HG02884 (cell line): Measurements from ENCODE around the gene TMCC3.
"Not testable (repeated sequence)": the region's sequence is repeated elsewhere in the genome, so short reads cannot be mapped to it uniquely, and the experiment has no call there.

Experiments used
- ATAC-seq: cut with Tn5 transposase; IDR thresholded peaks from one replicate; pipeline ENCODE4 v1.9.1; 2021; ENCODE audit warnings: mild to moderate bottlenecking, moderate library complexity; ENCODE audit not compliant: unreplicated experiment

The TMCC3 gene

GRCh38 chr12:94575024-94575423 lies 75.3 kb downstream of the TMCC3 start:
- no peak for ATAC-seq

- no peak for ATAC-seq
Measured at GRCh38 chr12:94571556-94571955, 78.8 kb downstream of the TMCC3 start.

GRCh38 chr12:94570161-94570560 lies 80.2 kb downstream of the TMCC3 start:
- no peak for ATAC-seq

GRCh38 chr12:94567761-94568160 lies 82.6 kb downstream of the TMCC3 start:
- no peak for ATAC-seq

GRCh38 chr12:94566345-94566744 lies 84.0 kb downstream of the TMCC3 start:
- ATAC-seq, result no peak

- no peak for ATAC-seq
Measured at GRCh38 chr12:94565683-94566082, 84.7 kb downstream of the TMCC3 start.

- no peak for ATAC-seq
Measured at GRCh38 chr12:94563286-94563685, 87.1 kb downstream of the TMCC3 start.

GRCh38 chr12:94561943-94562411 lies 88.4 kb downstream of the TMCC3 start:
- ATAC-seq, result peak; percentile 76

- peak; percentile 71 for ATAC-seq
Measured at GRCh38 chr12:94560431-94561221, 89.7 kb downstream of the TMCC3 start.

- no peak for ATAC-seq
Measured at GRCh38 chr12:94558612-94559011, 91.7 kb downstream of the TMCC3 start.

- ATAC-seq, result no peak
Measured at GRCh38 chr12:94557746-94558295, 92.5 kb downstream of the TMCC3 start.

GRCh38 chr12:94555687-94556086 lies 94.7 kb downstream of the TMCC3 start:
- ATAC-seq, result no peak

- no peak for ATAC-seq
Measured at GRCh38 chr12:94553875-94554274, 96.5 kb downstream of the TMCC3 start.

- ATAC-seq, result no peak
Measured at GRCh38 chr12:94553130-94553519, 97.2 kb downstream of the TMCC3 start.

GRCh38 chr12:94551810-94552209 lies 98.5 kb downstream of the TMCC3 start:
- no peak for ATAC-seq

- ATAC-seq, result no peak
Measured at GRCh38 chr12:94550964-94551363, 99.4 kb downstream of the TMCC3 start.

GRCh38 chr12:94548833-94549232 lies 101.5 kb downstream of the TMCC3 start:
- ATAC-seq, result not testable (repeated sequence)

- no peak for ATAC-seq
Measured at GRCh38 chr12:94545935-94546771, 104.2 kb downstream of the TMCC3 start.

- no peak for ATAC-seq
Measured at GRCh38 chr12:94544355-94544754, 106.0 kb downstream of the TMCC3 start.

- ATAC-seq, result no peak
Measured at GRCh38 chr12:94538318-94538717, 112.0 kb downstream of the TMCC3 start.
